ENCODE measurements around the gene NINL. TPM values are rescaled to one million over a fixed set of nuclear protein-coding genes. Genes with fewer than 3 reads are reported as not detected.
A peak's percentile ranks its signal among the peaks of the same experiment; 100 is the strongest.
"Not testable (repeated sequence)": the region's sequence is repeated elsewhere in the genome, so short reads cannot be mapped to it uniquely, and the experiment has no call there.

NINL gene
- 10 to 100 TPM; 10.2 to 47.1 (median 20.3) TPM for total RNA-seq

DNA sequence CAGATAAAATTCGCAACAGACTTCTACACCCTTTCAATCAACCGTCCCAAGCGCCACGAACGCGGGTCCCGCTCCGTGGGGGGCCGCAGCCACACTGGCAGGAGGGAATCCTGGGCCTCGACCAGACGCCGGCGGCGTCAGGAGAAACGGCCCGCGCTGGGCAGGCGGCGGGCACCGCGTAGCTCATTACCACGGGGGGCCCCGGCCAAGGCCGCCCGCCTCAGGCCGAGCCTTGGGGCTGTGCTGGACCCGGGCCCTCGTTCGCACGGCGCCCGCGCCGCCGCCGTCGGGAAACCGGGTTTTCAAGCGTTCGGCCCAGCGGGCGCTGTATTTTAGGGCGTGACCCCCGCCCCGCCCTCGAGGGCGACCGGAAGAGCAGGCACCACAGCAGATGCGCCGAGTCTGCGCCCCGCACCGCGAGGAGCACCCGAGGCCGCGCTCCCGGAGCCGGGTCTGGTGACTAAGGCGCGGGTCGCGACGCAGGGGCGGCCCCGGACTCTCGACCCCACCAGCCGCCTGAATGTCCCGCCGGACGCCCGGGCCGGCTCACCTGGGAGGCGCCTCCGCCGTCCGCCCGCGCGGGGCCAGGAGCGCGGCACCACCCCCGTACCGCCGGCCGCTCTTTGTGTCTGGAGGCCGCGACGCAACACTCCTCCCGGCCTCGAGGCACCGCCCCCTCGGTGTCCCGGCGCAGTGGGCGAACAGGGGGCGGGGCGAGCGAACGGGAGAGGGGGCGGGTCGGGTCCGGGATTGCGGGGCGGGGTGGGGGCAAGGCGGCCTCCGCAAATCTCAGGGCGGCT is at the start of gene NINL:
TSS of gene NINL (minus strand) at position 627 of the 800 bp plus-strand sequence. CDS start 58,944 bp downstream, outside the sequence.
- Histone ChIP-seq H3K36me3 (no peaks in the 10 kb centered on the region), H3K4me1 (peaks cover 3 to 20% (median 14%) of the 10 kb centered on the region in 4 donors), H3K27ac (peak within 1 kb of the TSS; percentile 52 to 83 (median 72)), H3K4me3 (peak within 1 kb of the TSS; percentile 46 to 88 (median 72)), H3K27me3 (peaks cover 0 to 8% (median 1%) of the 10 kb centered on the region in 4 donors), H3K9me3 (no peaks in the 10 kb centered on the region)
- TF ChIP-seq POLR2A (IDR thresholded peaks at IDR 0.05): peak in 3 of 4 donors; percentile 44 to 82 (median 70)
- TF ChIP-seq EP300 (IDR thresholded peaks at IDR 0.05): no peak
- TF ChIP-seq POLR2AphosphoS5 (IDR thresholded peaks at IDR 0.05): peak in 1 of 2 donors; percentile 64
- peak; percentile 67 to 93 for DNase-seq
- peak; percentile 74 to 95 for ATAC-seq (ENCODE audit: low FRiP score in 2 of 2)
- WGBS, 2 donors: 2 to 3% methylated on average over 6 to 87 of the region's 108 CpGs

DNA sequence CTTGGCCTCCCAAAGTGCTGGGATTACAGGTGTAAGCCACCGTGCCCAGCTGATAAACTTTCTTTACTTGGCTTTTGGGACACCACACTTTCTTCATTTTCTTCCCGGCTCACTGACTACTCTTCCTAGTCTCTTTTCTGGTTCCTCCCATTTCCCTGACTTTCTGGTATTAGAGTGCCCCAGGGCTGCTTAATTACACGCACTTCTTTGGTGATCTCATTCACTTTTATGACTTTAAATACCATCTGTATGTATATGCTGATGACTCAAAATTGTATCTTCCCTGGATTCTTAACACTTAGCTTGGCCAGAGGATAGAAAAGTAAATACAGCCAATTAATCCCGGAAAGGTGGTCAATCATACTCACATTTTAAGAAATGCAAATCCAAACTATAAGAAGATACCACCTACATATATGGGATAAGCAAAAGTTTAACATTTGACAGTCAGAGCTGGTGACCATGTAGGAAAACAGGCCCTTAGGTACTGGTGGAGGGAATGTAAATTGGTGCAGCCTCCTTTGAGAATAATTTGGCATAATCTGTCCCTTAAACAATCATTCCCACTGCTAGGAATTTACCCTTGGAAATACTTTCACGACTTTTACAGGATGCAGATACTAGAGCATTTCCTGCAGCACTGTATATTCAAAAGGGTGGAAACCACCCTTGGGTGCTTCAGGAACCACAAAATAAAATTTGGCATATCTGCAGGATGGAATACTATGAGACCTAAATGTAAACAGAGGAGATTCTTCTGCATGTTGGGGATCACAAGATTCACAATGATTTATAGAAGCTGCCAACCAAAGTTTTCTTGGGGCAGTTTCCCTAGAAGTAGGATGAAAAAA is 47.8 kb upstream of the NINL start:
- H3K27me3 ChIP-seq: no peaks in the 10 kb centered on the region
- ATAC-seq (ENCODE audit: low FRiP score in 2 of 2): no peak
- WGBS, 2 donors: 76 to 81% methylated on average over 5 of the region's 5 CpGs
- no peak for TF ChIP-seq POLR2AphosphoS5 (IDR thresholded peaks at IDR 0.05)
- TF ChIP-seq, protein P1, sequence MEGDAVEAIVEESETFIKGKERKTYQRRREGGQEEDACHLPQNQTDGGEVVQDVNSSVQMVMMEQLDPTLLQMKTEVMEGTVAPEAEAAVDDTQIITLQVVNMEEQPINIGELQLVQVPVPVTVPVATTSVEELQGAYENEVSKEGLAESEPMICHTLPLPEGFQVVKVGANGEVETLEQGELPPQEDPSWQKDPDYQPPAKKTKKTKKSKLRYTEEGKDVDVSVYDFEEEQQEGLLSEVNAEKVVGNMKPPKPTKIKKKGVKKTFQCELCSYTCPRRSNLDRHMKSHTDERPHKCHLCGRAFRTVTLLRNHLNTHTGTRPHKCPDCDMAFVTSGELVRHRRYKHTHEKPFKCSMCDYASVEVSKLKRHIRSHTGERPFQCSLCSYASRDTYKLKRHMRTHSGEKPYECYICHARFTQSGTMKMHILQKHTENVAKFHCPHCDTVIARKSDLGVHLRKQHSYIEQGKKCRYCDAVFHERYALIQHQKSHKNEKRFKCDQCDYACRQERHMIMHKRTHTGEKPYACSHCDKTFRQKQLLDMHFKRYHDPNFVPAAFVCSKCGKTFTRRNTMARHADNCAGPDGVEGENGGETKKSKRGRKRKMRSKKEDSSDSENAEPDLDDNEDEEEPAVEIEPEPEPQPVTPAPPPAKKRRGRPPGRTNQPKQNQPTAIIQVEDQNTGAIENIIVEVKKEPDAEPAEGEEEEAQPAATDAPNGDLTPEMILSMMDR (IDR thresholded peaks at IDR 0.05): no peak
- no peak for TF ChIP-seq POLR2A (IDR thresholded peaks at IDR 0.05)
- no peak for TF ChIP-seq EP300 (IDR thresholded peaks at IDR 0.05)
- H3K27ac ChIP-seq: no peak overlapping the region
- H3K9me3 ChIP-seq: no peaks in the 10 kb centered on the region
- peaks cover 0 to 3% (median 1%) of the 10 kb centered on the region in 4 donors for H3K36me3 ChIP-seq
- DNase-seq: no peak
- H3K4me1 ChIP-seq: no peaks in the 10 kb centered on the region
- H3K4me3 ChIP-seq: no peak overlapping the region

DNA sequence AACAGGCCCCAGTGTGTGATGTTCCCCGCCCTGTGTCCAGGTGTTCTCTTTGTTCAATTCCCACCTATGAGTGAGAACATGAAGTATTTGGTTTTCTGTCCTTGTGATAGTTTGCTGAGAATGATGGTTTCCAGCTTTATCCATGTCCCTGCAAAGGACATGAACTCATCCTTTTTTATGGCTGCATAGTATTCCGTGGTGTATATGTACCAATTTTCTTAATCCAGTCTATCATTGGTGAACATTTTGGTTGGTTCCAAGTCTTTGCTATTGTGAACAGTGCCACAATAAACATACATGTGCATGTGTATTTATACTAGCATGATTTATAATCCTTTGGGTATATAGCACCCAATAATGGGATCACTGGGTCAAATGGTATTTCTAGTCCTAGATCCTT is 45.3 kb upstream of the NINL start:
- ATAC-seq (ENCODE audit: low FRiP score in 2 of 2); DNase-seq; H3K36me3 ChIP-seq; H3K4me3 ChIP-seq; H3K27ac ChIP-seq; H3K27me3 ChIP-seq; H3K4me1 ChIP-seq; H3K9me3 ChIP-seq: not testable (repeated sequence)
- WGBS, 2 donors: 96 to 97% methylated on average over 2 of the region's 2 CpGs

DNA sequence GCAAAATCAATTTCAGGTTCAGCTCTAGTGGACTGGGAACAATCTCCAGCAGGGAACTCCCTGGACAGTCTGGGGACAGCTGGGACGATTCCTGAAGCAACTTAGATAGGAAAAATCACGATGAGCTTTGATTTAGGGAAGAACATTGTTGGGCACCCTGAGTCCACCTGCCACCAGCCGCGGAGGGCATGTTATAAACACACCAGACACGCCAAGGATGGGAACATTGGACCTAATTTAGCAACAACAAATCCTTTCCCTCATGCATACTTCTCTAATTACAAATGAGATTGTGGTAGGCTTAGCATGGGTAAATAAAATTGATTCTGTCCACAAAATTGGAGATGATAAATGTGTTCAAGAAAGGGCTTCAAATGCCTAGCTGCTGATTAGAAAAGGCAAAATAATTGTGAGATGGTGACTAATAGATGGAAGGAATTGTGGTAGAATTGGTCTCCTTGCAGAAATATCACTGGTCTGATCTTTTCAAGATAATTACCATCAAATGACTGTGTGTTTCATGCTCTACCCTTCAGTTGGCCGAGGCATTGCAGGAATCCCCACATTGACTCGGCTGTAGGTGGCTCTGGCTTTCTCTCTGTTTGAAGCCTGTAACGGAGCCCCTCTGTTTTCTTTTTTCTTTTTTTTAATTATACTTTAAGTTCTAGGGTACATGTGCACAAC is 44.6 kb upstream of the NINL start:
- no peak for ATAC-seq (ENCODE audit: low FRiP score in 2 of 2)
- WGBS, 2 donors: 89 to 91% methylated on average over 8 of the region's 8 CpGs

DNA sequence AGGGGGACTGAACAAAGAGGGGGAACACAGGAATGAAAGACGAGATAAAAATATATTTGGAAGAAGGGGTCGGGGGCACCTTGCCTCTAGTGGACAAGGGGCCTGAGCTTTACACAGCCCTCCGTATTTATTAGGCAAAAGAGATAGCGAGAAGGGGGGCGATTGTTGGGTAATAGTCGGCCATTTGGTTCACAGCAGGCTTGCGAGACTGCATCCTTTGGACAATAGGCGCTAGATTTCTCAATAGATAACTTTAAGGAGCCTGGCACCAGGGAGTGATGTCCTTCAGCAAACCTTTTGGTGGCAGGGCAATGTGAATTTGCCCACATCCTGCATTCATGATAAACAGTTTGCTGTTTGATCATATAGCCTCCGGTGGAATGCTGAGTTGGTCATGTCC is 41.4 kb upstream of the NINL start:
- H3K27me3 ChIP-seq: no peaks in the 10 kb centered on the region
- WGBS, 2 donors: 86 to 87% methylated on average over 9 of the region's 9 CpGs
- H3K27ac ChIP-seq: no peak overlapping the region
- H3K4me3 ChIP-seq: no peak overlapping the region
- peaks cover 6 to 18% (median 17%) of the 10 kb centered on the region in 4 donors for H3K4me1 ChIP-seq
- H3K36me3 ChIP-seq: no peaks in the 10 kb centered on the region
- TF ChIP-seq POLR2A (IDR thresholded peaks at IDR 0.05): no peak
- no peak for TF ChIP-seq POLR2AphosphoS5 (IDR thresholded peaks at IDR 0.05)
- no peak for TF ChIP-seq EP300 (IDR thresholded peaks at IDR 0.05)
- TF ChIP-seq, protein P1 (IDR thresholded peaks at IDR 0.05): no peak
- no peaks in the 10 kb centered on the region for H3K9me3 ChIP-seq
- DNase-seq: no peak
- ATAC-seq (ENCODE audit: low FRiP score in 2 of 2): no peak

More for the DNA sequence above, 44.6 kb upstream of the NINL start:
- TF ChIP-seq POLR2A (IDR thresholded peaks at IDR 0.05): no peak
- no peak for TF ChIP-seq EP300 (IDR thresholded peaks at IDR 0.05)
- no peak for TF ChIP-seq POLR2AphosphoS5 (IDR thresholded peaks at IDR 0.05)
- no peaks in the 10 kb centered on the region for H3K27me3 ChIP-seq
- H3K27ac ChIP-seq: no peak overlapping the region
- no peak overlapping the region for H3K4me3 ChIP-seq
- peaks cover 0 to 1% (median under 1%) of the 10 kb centered on the region in 4 donors for H3K4me1 ChIP-seq
- H3K36me3 ChIP-seq: peaks cover 0 to 3% (median 0%) of the 10 kb centered on the region in 4 donors
- no peak for DNase-seq
- H3K9me3 ChIP-seq: no peaks in the 10 kb centered on the region

Data from upper lobe of left lung (tissue), 6 donors.